DOHH2 (cell line): ENCODE data around the gene UNC13B.

Experiments used
- H3F3A ChIP-seq: fragments of 200-600 bp; sonication (generic), shearing (Covaris generic); 2 replicates; pipeline ENCODE4 v1.6.0; 2016; ENCODE audit warnings: antibody characterized with exemption, mild to moderate bottlenecking; ENCODE audit not compliant: control insufficient read depth, insufficient read depth
- H3K27ac ChIP-seq: fragments of 200-600 bp; sonication (generic); 2 replicates; pipeline ENCODE4 v1.5.1; 2014; ENCODE audit warnings: low read depth, mild to moderate bottlenecking, low read length, moderate library complexity
- H3K27me3 ChIP-seq: fragments of 200-600 bp; sonication (generic); 2 replicates; pipeline ENCODE4 v1.6.1; 2014; ENCODE audit warnings: mild to moderate bottlenecking, low read length, mixed read lengths; ENCODE audit not compliant: control insufficient read depth
- H3K36me3 ChIP-seq: fragments of 200-600 bp; sonication (generic); 2 replicates; pipeline ENCODE4 v1.6.1; 2014; ENCODE audit warnings: mild to moderate bottlenecking, low read length, moderate library complexity, mixed read lengths; ENCODE audit not compliant: control insufficient read depth
- H3K4me1 ChIP-seq: fragments of 200-600 bp; sonication (generic); 2 replicates; pipeline ENCODE4 v1.6.1; 2014; ENCODE audit warnings: mild to moderate bottlenecking, low read length, mixed read lengths; ENCODE audit not compliant: control insufficient read depth
- H3K4me2 ChIP-seq: fragments of 200-600 bp; sonication (generic); 2 replicates; pipeline ENCODE4 v1.6.0; 2014; ENCODE audit warnings: mild to moderate bottlenecking, low read length, moderate library complexity
- H3K4me3 ChIP-seq: fragments of 200-600 bp; sonication (generic); 2 replicates; pipeline ENCODE4 v1.5.1; 2014; ENCODE audit warnings: mild to moderate bottlenecking, low read length, mixed read lengths
- H3K79me2 ChIP-seq: fragments of 200-600 bp; sonication (generic); 2 replicates; pipeline ENCODE4 v1.6.1; 2014; ENCODE audit warnings: mild to moderate bottlenecking, low read length, mixed read lengths; ENCODE audit not compliant: control insufficient read depth
- H3K9me2 ChIP-seq: fragments of 200-600 bp; sonication (generic); replicated peaks from 2 replicates; pipeline ENCODE4 v1.6.1; 2014; ENCODE audit warnings: mild to moderate bottlenecking, low read length, mixed read lengths; ENCODE audit not compliant: control insufficient read depth
- H3K9me3 ChIP-seq: fragments of 200-600 bp; sonication (generic); 2 replicates; pipeline ENCODE4 v1.6.1; 2014; ENCODE audit warnings: antibody characterized with exemption, low read length, mixed read lengths; ENCODE audit not compliant: control insufficient read depth, insufficient read depth
- H4K20me1 ChIP-seq: fragments of 200-600 bp; sonication (generic); 2 replicates; pipeline ENCODE4 v1.6.0; 2014; ENCODE audit warnings: low read depth, mild to moderate bottlenecking, antibody characterized with exemption, low read length, moderate library complexity; ENCODE audit not compliant: control insufficient read depth, insufficient read depth
- CTCF ChIP-seq: fragments of 200-600 bp; sonication (generic); IDR thresholded peaks from one replicate; pipeline ENCODE4 v1.5.1; 2014; ENCODE audit warnings: antibody characterized with exemption, mild to moderate bottlenecking, low read depth, low read length; ENCODE audit not compliant: poor library complexity, severe bottlenecking
- EZH2phosphoT487 ChIP-seq: fragments of 200-600 bp; sonication (generic); IDR thresholded peaks from 2 replicates; pipeline ENCODE4 v1.6.1; 2017; ENCODE audit warnings: borderline replicate concordance, mild to moderate bottlenecking, antibody characterized with exemption, low read length, moderate library complexity, mixed read lengths

The UNC13B gene

GRCh38 chr9:35452481-35452880 lies 290.7 kb downstream of the UNC13B start:
- H3K4me1 ChIP-seq = no peaks in the 10 kb centered on the region
- no peaks in the 10 kb centered on the region for H3K79me2 ChIP-seq

GRCh38 chr9:35453786-35454185 lies 292.0 kb downstream of the UNC13B start:
- H3K9me2 ChIP-seq = no peaks in the 10 kb centered on the region
- no peaks in the 10 kb centered on the region for H3K4me1 ChIP-seq
- H4K20me1 ChIP-seq = no peaks in the 10 kb centered on the region
- no peak for TF ChIP-seq CTCF
- no peak for TF ChIP-seq EZH2phosphoT487
- H3K79me2 ChIP-seq = no peaks in the 10 kb centered on the region
- peaks cover 12% of the 10 kb centered on the region for H3K27me3 ChIP-seq
- no peak overlapping the region for H3K27ac ChIP-seq
- no peaks in the 10 kb centered on the region for H3K36me3 ChIP-seq
- no peak overlapping the region for H3K4me3 ChIP-seq
- no peak overlapping the region for H3K4me2 ChIP-seq
- no peaks in the 10 kb centered on the region for H3F3A ChIP-seq
- no peaks in the 10 kb centered on the region for H3K9me3 ChIP-seq

More at GRCh38 chr9:35452481-35452880, 290.7 kb downstream of the UNC13B start:
- peaks cover 18% of the 10 kb centered on the region for H3K27me3 ChIP-seq
- no peak overlapping the region for H3K4me3 ChIP-seq
- no peaks in the 10 kb centered on the region for H4K20me1 ChIP-seq
- no peak overlapping the region for H3K27ac ChIP-seq
- no peaks in the 10 kb centered on the region for H3K36me3 ChIP-seq
- no peak for TF ChIP-seq EZH2phosphoT487
- TF ChIP-seq CTCF = no peak
- H3F3A ChIP-seq = no peaks in the 10 kb centered on the region
- no peak overlapping the region for H3K4me2 ChIP-seq
- no peaks in the 10 kb centered on the region for H3K9me3 ChIP-seq
- no peaks in the 10 kb centered on the region for H3K9me2 ChIP-seq
